BLaER1 treated with 17β-estradiol and CSF1 and Interleukin-3, amounts not matched to agents 10 nM and 100 nM (cell line): ENCODE data around the gene DEAF1.

Experiments used
- H3K27ac ChIP-seq, 11 experiments: shearing (Covaris generic); formaldehyde crosslinking; 2 replicates each; pipeline ENCODE4 v1.8.1; 2022
- H3K27me3 ChIP-seq, 11 experiments: shearing (Covaris generic); formaldehyde crosslinking; 2 replicates each; pipeline ENCODE4 v1.8.1; 2022
- H3K36me3 ChIP-seq, 11 experiments: shearing (Covaris generic); formaldehyde crosslinking; 2 replicates each; pipeline ENCODE4 v1.8.1; 2022
- H3K4me1 ChIP-seq, 10 experiments: shearing (Covaris generic); formaldehyde crosslinking; 2 replicates each; pipeline ENCODE4 v1.8.1; 2022
- H3K4me2 ChIP-seq, 11 experiments: shearing (Covaris generic); formaldehyde crosslinking; 2 replicates each; pipeline ENCODE4 v1.8.1; 2022
- H3K4me3 ChIP-seq, 10 experiments: shearing (Covaris generic); formaldehyde crosslinking; 2 replicates each; pipeline ENCODE4 v1.8.1; 2022
- H3K9ac ChIP-seq, 11 experiments: shearing (Covaris generic); formaldehyde crosslinking; 2 replicates each; pipeline ENCODE4 v1.8.1; 2022
- H3K9me3 ChIP-seq, 11 experiments: shearing (Covaris generic); formaldehyde crosslinking; replicated peaks in 1 of 11; 2 replicates each; pipeline ENCODE4 v1.8.1; 2022
- H4K20me1 ChIP-seq, 11 experiments: shearing (Covaris generic); formaldehyde crosslinking; 2 replicates each; pipeline ENCODE4 v1.8.1; 2022
- Cebpa-rat ChIP-seq, 11 experiments: shearing (Covaris generic); IDR thresholded peaks; 2 replicates each; pipeline ENCODE4 v1.8.1; 2022

The DEAF1 gene

DNA sequence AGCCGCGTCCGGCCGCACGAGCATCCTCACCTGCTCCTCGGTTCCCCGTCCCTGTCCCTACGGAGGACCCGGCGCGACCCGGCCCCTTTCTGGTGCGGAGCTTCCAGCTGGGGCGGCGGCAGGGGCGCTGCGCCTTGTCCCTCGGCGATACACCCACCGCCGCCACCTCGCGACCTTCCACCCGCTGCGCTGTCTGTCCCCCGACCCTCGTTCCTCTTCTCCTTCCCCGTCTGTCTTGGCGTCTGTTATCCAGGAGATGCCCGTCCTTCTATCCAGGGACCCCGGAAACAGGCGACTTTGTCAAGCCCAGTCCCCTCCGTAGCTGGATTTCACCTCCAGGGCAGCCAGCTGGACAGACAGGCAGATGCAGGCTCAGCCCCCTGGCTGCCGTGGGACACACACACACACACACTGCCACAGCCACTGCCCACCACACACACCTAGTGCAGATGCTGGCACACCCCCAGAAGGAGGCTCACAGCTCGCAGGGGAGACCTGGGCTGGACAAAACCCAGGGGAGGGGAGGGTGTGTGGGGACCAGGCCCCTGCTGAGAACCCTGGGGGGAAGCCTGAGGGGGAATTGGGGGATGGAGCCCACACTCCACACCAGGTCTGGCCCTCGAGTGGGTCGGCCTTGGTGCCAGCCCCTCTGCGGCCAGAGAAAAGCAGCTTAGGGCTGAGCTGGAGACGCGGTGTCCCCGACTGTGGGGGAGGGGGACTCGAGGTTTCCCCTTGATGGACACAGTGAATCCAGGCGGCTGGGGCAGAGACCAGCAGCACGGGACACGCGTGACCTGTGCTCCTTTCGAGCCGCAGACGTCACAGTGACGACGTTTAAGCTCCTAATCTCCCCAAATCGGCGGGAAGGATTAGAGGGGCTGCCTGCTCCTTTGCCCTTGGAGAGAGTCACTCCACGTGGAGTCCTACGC lies 57.2 kb downstream of the DEAF1 start:
- no peak for TF ChIP-seq Cebpa-rat (IDR thresholded peaks at IDR 0.05)
- no peak overlapping the region for H3K4me3 ChIP-seq
- H3K4me2 ChIP-seq: no peak overlapping the region
- H3K9me3 ChIP-seq: no peaks in the 10 kb centered on the region
- H3K27me3 ChIP-seq: peaks cover 45 to 64% (median 54%) of the 10 kb centered on the region in 11 experiments
- H3K27ac ChIP-seq: no peak overlapping the region
- H4K20me1 ChIP-seq: peaks cover 63 to 87% (median 73%) of the 10 kb centered on the region in 11 experiments
- peaks cover 11 to 47% (median 29%) of the 10 kb centered on the region in 10 experiments for H3K4me1 ChIP-seq
- H3K9ac ChIP-seq: no peak overlapping the region
- H3K36me3 ChIP-seq: peaks cover 7 to 36% (median 18%) of the 10 kb centered on the region in 11 experiments; a peak in 19 of 22 replicates

DNA sequence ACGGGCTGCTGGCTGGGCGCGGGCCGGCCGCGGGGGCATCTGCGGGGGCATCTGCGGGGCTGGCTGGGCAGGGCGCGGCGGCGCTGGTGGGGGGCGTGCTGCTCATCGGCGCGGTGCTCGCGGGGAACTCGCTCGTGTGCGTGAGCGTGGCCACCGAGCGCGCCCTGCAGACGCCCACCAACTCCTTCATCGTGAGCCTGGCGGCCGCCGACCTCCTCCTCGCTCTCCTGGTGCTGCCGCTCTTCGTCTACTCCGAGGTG lies 57.8 kb downstream of the DEAF1 start:
- no peak for TF ChIP-seq Cebpa-rat (IDR thresholded peaks at IDR 0.05)
- H3K4me1 ChIP-seq: peaks cover 11 to 43% (median 28%) of the 10 kb centered on the region in 10 experiments
- H3K27ac ChIP-seq: no peak overlapping the region
- H3K4me3 ChIP-seq: no peak overlapping the region
- no peaks in the 10 kb centered on the region for H3K9me3 ChIP-seq
- no peak overlapping the region for H3K9ac ChIP-seq
- peaks cover 6 to 38% (median 15%) of the 10 kb centered on the region in 11 experiments; a peak in 19 of 22 replicates for H3K36me3 ChIP-seq
- peaks cover 58 to 85% (median 67%) of the 10 kb centered on the region in 11 experiments for H4K20me1 ChIP-seq
- peaks cover 45 to 64% (median 54%) of the 10 kb centered on the region in 11 experiments for H3K27me3 ChIP-seq
- H3K4me2 ChIP-seq: no peak overlapping the region

DNA sequence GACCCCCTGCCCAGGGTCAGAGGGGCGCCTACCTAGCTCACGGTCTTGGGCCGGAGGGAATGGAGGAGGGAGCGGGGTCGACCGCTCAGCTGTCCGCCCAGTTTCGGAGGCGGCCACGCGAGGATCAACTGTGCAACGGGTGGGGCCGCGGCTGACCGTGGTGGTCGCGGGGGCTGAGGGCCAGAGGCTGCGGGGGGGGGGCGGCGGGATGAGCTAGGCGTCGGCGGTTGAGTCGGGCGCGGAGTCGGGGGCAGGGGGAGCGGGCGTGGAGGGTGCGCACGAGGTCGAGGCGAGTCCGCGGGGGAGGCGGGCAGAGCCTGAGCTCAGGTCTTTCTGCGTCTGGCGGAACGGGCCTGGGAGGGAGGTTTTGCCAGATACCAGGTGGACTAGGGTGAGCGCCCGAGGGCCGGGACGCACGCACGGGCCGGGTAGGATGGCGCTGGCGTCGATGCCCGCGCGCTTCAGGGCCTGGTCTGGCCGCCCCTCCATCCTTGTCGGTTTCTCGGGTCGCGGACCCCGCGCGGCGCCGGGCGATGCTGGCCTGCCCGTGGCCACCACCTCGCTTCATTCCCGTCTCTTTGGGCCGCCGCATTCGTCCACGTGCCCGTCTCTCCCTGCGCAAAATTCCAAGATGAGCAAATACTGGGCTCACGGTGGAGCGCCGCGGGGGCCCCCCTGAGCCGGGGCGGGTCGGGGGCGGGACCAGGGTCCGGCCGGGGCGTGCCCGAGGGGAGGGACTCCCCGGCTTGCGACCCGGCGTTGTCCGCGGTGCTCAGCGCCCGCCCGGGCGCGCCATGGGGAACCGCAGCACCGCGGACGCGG lies 58.3 kb downstream of the DEAF1 start, which contains the start of gene DRD4:
Gene DRD4, plus strand, starts transcription at position 759 of the 822 bp plus-strand sequence. Its CDS starts 36 bp downstream, at position 795.
- Histone ChIP-seq H3K9ac (no peak within 1 kb of the TSS), H3K36me3 (peaks cover under 1 to 38% (median 10%) of the 10 kb centered on the region in 11 experiments; a peak in 19 of 22 replicates), H3K9me3 (no peaks in the 10 kb centered on the region), H3K27ac (no peak within 1 kb of the TSS), H3K4me3 (no peak within 1 kb of the TSS), H3K4me2 (no peak within 1 kb of the TSS), H3K4me1 (peaks cover 11 to 38% (median 24%) of the 10 kb centered on the region in 10 experiments), H4K20me1 (peaks cover 52 to 81% (median 62%) of the 10 kb centered on the region in 11 experiments), H3K27me3 (peaks cover 45 to 60% (median 52%) of the 10 kb centered on the region in 11 experiments)
- TF ChIP-seq Cebpa-rat (IDR thresholded peaks at IDR 0.05): no peak

DNA sequence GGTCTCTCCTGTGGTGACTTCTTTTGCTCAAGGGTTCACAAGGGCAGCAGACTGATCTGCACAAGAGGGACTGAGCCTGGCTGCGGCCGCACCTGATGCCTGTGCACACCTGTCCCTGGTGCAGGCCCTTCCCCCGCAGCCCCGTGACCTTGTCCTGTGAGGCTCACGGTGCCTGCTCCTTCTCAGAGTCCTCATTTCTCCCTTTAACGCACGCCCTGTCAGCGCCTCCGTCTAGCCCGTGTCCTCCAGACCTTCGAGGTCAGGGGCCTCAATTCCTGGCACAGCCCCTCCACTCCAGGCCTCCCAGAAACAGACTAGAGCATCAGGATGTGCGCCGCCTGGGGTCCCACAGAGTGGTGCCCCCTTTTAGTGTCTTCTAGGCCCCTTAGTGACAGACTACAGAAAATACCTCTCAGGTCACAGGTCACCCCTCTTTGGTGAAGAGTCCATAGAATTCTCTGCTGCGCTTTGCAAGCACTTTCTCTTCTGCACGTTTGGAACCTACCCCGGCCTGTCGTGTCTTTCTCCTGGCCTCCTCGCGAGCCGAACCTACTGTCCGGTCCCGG lies 59.0 kb downstream of the DEAF1 start:
- Histone ChIP-seq H3K4me3 (no peak overlapping the region), H3K9me3 (no peaks in the 10 kb centered on the region), H3K27ac (no peak overlapping the region), H3K4me2 (no peak overlapping the region), H4K20me1 (peaks cover 45 to 78% (median 55%) of the 10 kb centered on the region in 11 experiments), H3K36me3 (peaks cover 0 to 31% (median 5%) of the 10 kb centered on the region in 11 experiments; a peak in 13 of 22 replicates), H3K4me1 (peaks cover 9 to 34% (median 18%) of the 10 kb centered on the region in 10 experiments), H3K9ac (no peak overlapping the region), H3K27me3 (peaks cover 43 to 54% (median 46%) of the 10 kb centered on the region in 11 experiments)
- TF ChIP-seq Cebpa-rat (IDR thresholded peaks at IDR 0.05): no peak

DNA sequence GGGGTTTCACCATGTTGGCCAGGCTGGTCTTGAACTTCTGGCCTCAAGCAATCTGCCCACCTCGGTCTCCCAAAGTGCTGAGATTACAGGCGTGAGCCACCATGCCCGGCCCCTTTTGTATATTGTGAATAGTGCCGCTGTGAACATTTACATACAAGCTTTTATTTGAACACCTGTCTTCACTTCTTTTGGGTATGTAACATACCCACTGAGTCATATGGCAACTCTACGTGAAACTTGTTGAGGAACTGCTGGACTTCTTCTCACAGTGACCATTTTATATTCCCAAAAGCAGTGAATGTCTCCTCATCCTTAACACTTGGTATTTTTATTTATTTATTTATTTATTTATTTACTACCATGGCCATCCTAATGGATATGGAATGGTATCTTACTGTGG lies 64.2 kb downstream of the DEAF1 start:
- peaks cover 0 to 15% (median 0%) of the 10 kb centered on the region in 11 experiments; a peak in 2 of 22 replicates for H3K36me3 ChIP-seq
- no peak overlapping the region for H3K4me3 ChIP-seq
- no peak overlapping the region for H3K27ac ChIP-seq
- no peak for TF ChIP-seq Cebpa-rat (IDR thresholded peaks at IDR 0.05)
- no peak overlapping the region for H3K9ac ChIP-seq
- peaks cover 23 to 66% (median 35%) of the 10 kb centered on the region in 11 experiments; a peak in 21 of 22 replicates for H4K20me1 ChIP-seq
- peaks cover 0 to 8% (median 4%) of the 10 kb centered on the region in 11 experiments; a peak in 5 of 22 replicates for H3K9me3 ChIP-seq
- peaks cover 22 to 43% (median 35%) of the 10 kb centered on the region in 11 experiments for H3K27me3 ChIP-seq
- H3K4me1 ChIP-seq: peaks cover 23 to 51% (median 38%) of the 10 kb centered on the region in 10 experiments
- H3K4me2 ChIP-seq: peak overlapping the region in 3 of 11 experiments; percentile 95 to 98 (median 96); a peak in 3 of 22 replicates

DNA sequence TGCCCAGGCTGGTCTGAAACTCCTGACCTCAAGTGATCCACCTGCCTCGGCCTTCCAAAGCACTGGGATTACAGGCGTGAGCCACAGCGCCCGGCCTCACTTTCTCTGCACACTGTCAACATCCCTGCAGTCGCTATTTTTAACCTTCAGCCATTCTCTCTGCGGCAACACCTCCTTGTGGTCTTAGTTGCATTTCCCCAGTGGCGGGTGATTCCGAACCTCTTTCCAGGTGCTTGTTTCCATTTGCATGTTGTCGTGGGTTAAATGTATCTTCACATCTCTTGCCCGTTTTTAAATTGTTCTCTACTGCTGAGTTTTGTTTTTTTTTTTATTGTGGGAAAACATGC lies 65.8 kb downstream of the DEAF1 start:
- TF ChIP-seq Cebpa-rat (IDR thresholded peaks at IDR 0.05): no peak
- peaks cover 0 to 8% (median 4%) of the 10 kb centered on the region in 11 experiments; a peak in 5 of 22 replicates for H3K9me3 ChIP-seq
- H3K4me1 ChIP-seq: peaks cover 23 to 58% (median 48%) of the 10 kb centered on the region in 10 experiments
- H3K27me3 ChIP-seq: peaks cover 33 to 60% (median 50%) of the 10 kb centered on the region in 11 experiments
- H4K20me1 ChIP-seq: peaks cover 27 to 69% (median 46%) of the 10 kb centered on the region in 11 experiments; a peak in 20 of 22 replicates
- peak overlapping the region; percentile 86 to 98 (median 96) for H3K4me2 ChIP-seq
- H3K36me3 ChIP-seq: peaks cover 0 to 15% (median 0%) of the 10 kb centered on the region in 11 experiments; a peak in 1 of 22 replicates
- H3K27ac ChIP-seq: peak overlapping the region in 8 of 11 experiments; percentile 37 to 75 (median 52); a peak in 15 of 22 replicates
- peak overlapping the region in 9 of 11 experiments; percentile 31 to 70 (median 54); a peak in 14 of 22 replicates for H3K9ac ChIP-seq
- peak overlapping the region in 7 of 10 experiments; percentile 3 to 56 (median 45); a peak in 9 of 20 replicates for H3K4me3 ChIP-seq

DNA sequence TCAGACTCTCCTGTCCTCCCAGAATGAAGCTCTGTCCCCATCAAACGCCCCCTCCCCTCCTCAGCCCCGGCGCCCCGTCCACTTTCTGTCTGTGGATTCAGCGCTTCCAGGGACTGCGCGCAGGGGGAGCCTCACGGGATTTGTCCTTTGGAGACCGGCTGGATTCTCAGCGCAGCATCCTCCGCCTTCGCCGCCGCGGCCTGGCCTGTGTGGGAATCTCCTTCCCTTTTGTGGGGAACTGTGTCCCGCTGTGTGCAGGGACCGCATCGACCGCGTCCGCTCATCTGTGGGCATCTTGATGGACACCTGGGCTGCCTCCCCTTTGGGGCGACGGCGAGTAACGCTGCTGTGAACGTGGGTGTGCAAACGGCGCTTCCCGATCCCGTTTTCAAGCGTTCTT lies 67.0 kb downstream of the DEAF1 start:
- Histone ChIP-seq H3K27me3 (peaks cover 33 to 62% (median 51%) of the 10 kb centered on the region in 11 experiments), H3K9me3 (peaks cover 0 to 8% (median 4%) of the 10 kb centered on the region in 11 experiments; a peak in 5 of 22 replicates), H3K4me2 (peak overlapping the region; percentile 86 to 98 (median 96)), H3K36me3 (peaks cover 0 to 13% (median 0%) of the 10 kb centered on the region in 11 experiments; a peak in 2 of 22 replicates), H3K9ac (peak overlapping the region in 9 of 11 experiments; percentile 24 to 70 (median 56); a peak in 12 of 22 replicates), H4K20me1 (peaks cover 28 to 72% (median 47%) of the 10 kb centered on the region in 11 experiments; a peak in 21 of 22 replicates), H3K4me3 (peak overlapping the region; percentile 3 to 62 (median 48); a peak in 15 of 20 replicates), H3K4me1 (peaks cover 23 to 48% (median 44%) of the 10 kb centered on the region in 10 experiments), H3K27ac (peak overlapping the region in 8 of 11 experiments; percentile 47 to 75 (median 52); a peak in 16 of 22 replicates)
- TF ChIP-seq Cebpa-rat (IDR thresholded peaks at IDR 0.05): no peak

DNA sequence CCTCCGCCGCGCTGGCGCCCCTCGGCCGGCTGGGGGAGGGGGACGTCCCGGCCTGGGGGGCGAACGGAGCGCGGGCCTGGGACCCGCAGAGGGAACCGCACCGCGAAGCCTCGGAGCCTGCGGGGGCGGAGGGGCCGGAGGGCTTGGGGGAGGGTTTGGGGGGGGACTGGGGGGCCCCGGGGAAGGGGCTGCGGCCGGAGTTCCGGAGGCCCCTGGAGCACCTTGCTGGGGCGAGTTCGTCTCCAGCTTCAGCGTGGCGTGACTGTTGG lies 67.8 kb downstream of the DEAF1 start:
- no peak overlapping the region for H3K4me3 ChIP-seq
- H3K27ac ChIP-seq: no peak overlapping the region
- H3K4me1 ChIP-seq: peaks cover 23 to 45% (median 43%) of the 10 kb centered on the region in 10 experiments
- peaks cover 0 to 12% (median 0%) of the 10 kb centered on the region in 11 experiments; a peak in 3 of 22 replicates for H3K36me3 ChIP-seq
- no peak overlapping the region for H3K9ac ChIP-seq
- H3K9me3 ChIP-seq: peaks cover 0 to 8% (median 4%) of the 10 kb centered on the region in 11 experiments; a peak in 5 of 22 replicates
- peaks cover 33 to 62% (median 51%) of the 10 kb centered on the region in 11 experiments for H3K27me3 ChIP-seq
- H3K4me2 ChIP-seq: peak overlapping the region in 5 of 11 experiments; percentile 86 to 98 (median 93); a peak in 7 of 22 replicates
- H4K20me1 ChIP-seq: peaks cover 24 to 78% (median 47%) of the 10 kb centered on the region in 11 experiments; a peak in 21 of 22 replicates
- TF ChIP-seq Cebpa-rat (IDR thresholded peaks at IDR 0.05): no peak
